B cell (primary cell): ENCODE measurements around the gene ARHGAP30.

Source experiments
- CTCF ChIP-seq: fragments of 200-600 bp; IDR thresholded peaks from one replicate; pipeline ENCODE4 v1.8.0; 2022; ENCODE audit warnings: antibody characterized with exemption, mild to moderate bottlenecking
- EZH2 ChIP-seq: IDR thresholded peaks from 2 replicates; pipeline ENCODE4 v1.6.1; 2012; ENCODE audit warnings: borderline replicate concordance, low read depth, mild to moderate bottlenecking, moderate library complexity, low read length; ENCODE audit not compliant: insufficient read depth, poor library complexity, severe bottlenecking

- no peak for TF ChIP-seq CTCF
- no peak for TF ChIP-seq EZH2
Measured at GRCh38 chr1:161115132-161115711, 45.5 kb upstream of the ARHGAP30 start.
